NCI-H446 (cell line): ENCODE measurements around the gene ZNF844.
"Not testable (repeated sequence)": the region's sequence is repeated elsewhere in the genome, so short reads cannot be mapped to it uniquely, and the experiment has no call there.

Source experiments
- DNase-seq, 2 experiments: peaks; one replicate each; lab custom pipeline; 2025; lab: John Stamatoyannopoulos, UW

Gene ZNF844

GRCh38 chr19:12064590-12065538 lies at the start of gene ZNF844:
TSS of gene ZNF844 (plus strand) at chr19:12064731. CDS start at chr19:12064874, 143 bp downstream.
- DNase-seq = no peak

- DNase-seq = no peak
These were observed 49.3 kb upstream of the ZNF844 start for GRCh38 chr19:12015015-12015752.

DNA sequence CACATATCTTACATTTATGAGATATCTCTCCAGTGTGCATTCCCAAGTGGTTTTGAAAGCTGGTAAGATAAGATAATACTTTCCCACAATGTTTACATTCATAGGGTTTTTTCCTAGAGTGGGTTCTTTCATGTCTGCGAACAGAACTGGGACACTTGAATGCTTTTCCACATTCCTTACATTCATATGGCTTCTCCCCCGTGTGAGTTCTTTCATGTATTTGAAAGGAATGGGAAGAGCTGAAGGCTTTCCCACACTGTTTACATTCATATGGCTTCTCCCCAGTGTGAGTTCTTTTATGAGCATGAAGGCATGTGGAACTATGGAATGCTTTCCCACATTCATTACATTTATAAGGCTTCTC lies 48.8 kb upstream of the ZNF844 start:
- no peak for DNase-seq

GRCh38 chr19:12034198-12034597 lies 30.3 kb upstream of the ZNF844 start:
- DNase-seq = no peak

GRCh38 chr19:12034620-12035019 lies 29.9 kb upstream of the ZNF844 start:
- no peak for DNase-seq

DNA sequence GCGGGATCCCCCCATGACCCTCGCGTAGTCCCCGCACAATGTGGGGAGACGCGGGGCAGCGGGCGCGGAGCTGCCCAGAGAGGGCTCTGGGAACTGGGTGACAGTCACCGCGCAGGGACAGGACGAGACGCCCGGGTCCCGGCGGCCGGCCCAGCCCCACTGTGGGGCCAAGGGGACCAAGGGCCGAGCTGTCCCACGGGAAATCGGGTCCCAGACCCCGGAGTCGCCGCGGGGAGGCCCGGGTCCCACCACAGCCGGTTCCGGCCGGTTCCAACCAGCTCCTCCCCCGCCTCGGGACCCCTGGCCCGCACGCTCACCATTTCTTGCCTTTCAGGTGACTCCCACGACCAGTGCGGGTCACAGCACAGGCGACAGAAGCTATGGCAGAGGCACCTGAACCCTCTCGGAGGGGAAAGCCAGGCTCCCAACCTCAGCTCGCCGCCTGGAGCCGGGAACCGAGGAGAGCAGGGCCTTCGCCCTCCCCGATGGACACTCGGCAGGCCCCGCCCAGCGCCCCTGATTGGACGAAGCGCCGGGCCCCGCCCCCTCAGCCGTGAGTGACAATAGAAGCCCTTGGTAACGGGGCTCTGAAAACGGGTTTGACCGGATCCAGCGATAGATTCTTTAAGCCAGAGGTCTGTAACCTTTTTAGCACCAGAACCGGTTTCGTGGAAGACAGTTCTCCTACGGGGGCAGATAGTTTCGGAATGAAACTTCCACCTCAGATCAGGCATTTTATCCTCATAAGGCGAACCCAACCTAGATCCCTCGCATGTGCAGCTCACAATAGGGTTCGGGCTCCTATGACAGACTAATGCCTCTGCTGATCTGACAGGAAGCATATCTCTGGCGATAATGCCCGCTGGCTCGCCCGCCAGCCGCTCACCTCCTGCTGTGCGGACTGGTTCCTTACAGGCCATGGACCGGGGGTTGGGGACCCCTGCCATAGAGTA lies 29.0 kb upstream of the ZNF844 start, which contains the start of gene ZNF433:
TSS of gene ZNF433 (minus strand) at position 460 of the 953 bp plus-strand sequence. CDS start at position 320, 140 bp downstream.
- peak; percentile 30 to 64 for DNase-seq

DNA sequence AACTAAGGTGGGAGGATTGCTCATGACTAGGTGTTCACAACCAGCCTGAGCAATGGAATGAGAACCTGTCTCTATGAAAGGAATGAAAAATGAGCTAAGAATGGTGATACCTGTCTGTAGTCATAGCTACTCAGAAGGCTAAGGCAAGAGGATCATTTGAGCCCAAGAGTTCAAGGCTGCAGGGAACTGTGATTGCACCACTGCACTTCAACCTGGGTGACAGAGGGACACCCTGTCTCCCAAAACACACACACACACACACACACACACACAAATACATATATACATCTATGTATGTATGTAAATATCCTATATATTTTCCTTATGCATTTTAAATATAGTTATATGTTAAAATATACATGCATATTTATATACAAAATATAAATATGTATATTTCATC lies 21.6 kb upstream of the ZNF844 start:
- DNase-seq = no peak

- DNase-seq = no peak
These were observed 20.6 kb upstream of the ZNF844 start for GRCh38 chr19:12043752-12044422.

DNA sequence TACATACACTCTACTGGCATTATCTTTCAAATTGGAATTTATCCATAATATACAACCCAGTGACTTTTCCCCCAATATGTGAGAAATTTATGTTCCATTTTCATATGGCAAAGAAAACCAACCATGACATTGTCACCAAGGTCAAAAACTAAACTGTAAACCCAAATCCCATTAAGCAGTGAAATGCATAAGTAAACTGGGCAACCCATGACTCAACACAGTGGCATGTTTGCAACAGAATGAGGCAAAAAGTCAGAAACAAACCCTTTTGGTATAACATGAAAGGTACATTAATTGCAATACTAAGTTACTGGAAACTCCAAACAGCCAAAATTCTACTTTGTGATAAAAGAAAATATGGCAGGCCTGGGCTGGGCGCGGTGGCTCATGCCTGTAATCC lies 16.7 kb upstream of the ZNF844 start:
- DNase-seq = no peak

DNA sequence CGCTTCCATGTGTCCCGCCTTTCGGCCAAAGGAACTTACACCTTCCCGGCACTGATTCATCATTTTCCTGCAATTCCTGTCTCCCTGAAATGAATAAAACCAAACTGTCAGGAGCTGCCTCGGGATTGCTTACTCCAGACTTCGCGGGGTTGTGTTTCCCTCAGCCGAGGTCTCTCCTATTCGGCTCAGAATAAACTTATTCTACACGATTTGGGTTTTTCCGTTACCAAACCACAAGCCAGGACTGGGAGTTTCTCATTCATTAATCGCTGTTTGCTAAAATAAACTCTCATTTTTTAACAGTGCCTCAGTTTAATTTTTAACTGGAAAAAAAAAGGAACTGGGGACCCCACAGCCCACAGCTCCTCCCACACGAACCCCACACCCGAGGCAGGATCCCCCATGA lies 12.4 kb upstream of the ZNF844 start:
- no peak for DNase-seq

- DNase-seq = peak; percentile 26 to 76
These were observed 11.9 kb upstream of the ZNF844 start, which contains the start of gene ZNF878 for GRCh38 chr19:12052497-12053169. TSS of gene ZNF878 (minus strand) at chr19:12052961. CDS start at chr19:12052801, 160 bp downstream.

DNA sequence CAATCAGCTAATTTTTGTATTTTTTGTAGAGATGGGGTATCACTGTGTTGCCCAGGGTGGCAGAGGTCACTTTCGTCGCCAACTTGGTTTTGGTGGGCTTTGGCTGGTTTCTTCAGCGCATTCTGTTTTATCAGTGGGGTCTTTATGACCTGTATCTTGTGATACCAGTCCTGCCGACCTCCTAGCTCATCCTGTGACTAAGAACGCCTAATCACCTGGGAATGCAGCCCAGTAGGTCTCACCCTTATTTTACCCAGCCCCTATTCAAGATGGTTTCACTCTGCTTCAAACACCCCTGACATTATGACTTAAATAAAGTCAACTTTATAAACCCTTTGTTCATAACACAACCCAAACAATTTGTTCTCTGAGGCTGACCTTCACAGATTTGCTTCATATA lies 8.7 kb upstream of the ZNF844 start:
- no peak for DNase-seq

DNA sequence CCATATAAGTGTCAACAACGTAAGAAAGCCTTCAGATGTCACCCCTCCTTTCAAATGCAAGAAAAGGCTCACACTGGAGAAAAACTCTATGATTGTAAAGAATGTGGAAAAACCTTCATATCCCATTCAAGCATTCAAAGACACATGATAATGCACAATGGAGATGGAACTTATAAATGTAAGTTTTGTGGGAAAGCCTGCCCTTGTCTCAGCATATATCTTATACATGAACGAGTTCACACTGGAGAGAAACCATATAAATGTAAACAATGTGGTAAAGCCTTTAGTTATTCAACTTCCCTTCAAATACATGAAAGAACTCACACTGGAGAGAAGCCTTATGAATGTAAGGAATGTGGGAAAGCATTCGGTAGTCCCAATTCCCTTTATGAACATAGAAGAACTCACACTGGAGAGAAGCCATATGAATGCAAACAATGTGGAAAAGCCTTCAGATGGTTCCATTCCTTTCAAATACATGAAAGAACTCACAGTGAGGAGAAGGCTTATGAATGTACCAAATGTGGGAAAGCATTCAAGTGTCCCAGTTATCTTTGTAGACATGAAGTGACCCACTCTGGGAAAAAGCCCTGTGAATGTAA lies 11.1 kb downstream of the ZNF844 start:
- DNase-seq = no peak

- not testable (repeated sequence) for DNase-seq
These were observed 11.8 kb downstream of the ZNF844 start for GRCh38 chr19:12076331-12076730.

GRCh38 chr19:12077375-12077774 lies 12.8 kb downstream of the ZNF844 start:
- no peak for DNase-seq

- not testable (repeated sequence) for DNase-seq
These were observed 18.8 kb downstream of the ZNF844 start for GRCh38 chr19:12083336-12083735.

GRCh38 chr19:12085074-12085818 lies 20.7 kb downstream of the ZNF844 start:
- DNase-seq = no peak

GRCh38 chr19:12090807-12091206 lies 26.3 kb downstream of the ZNF844 start:
- peak in 1 of 2 experiments; percentile 16 for DNase-seq
